Neuronal stem cell (in vitro differentiated cells): Measurements from ENCODE around the gene PIAS4.

ENCODE experiments used
- DNase-seq: peaks from one replicate; pipeline ENCODE4 v3.0.0-alpha.2; 2013; ENCODE audit warnings: low spot score
- H2AFZ ChIP-seq: one replicate; pipeline ENCODE4 v1.6.1; 2013; ENCODE audit warnings: mild to moderate bottlenecking, low read length, inconsistent platforms
- H2AK5ac ChIP-seq: 2 replicates; pipeline ENCODE4 v1.6.1; 2013; ENCODE audit warnings: low read depth, mild to moderate bottlenecking, inconsistent platforms, low read length, moderate library complexity, mixed read lengths
- H2BK120ac ChIP-seq: 2 replicates; pipeline ENCODE4 v1.6.1; 2013; ENCODE audit warnings: low read depth, mild to moderate bottlenecking, inconsistent platforms, low read length, moderate library complexity, mixed read lengths
- H2BK12ac ChIP-seq: one replicate; pipeline ENCODE4 v1.6.1; 2013; ENCODE audit warnings: low read length, inconsistent platforms
- H2BK15ac ChIP-seq: 2 replicates; pipeline ENCODE4 v1.6.1; 2013; ENCODE audit warnings: mild to moderate bottlenecking, low read length, inconsistent platforms, mixed read lengths
- H2BK5ac ChIP-seq: one replicate; pipeline ENCODE4 v1.6.1; 2013; ENCODE audit warnings: inconsistent platforms, mild to moderate bottlenecking, low read length, moderate library complexity
- H3K14ac ChIP-seq: one replicate; pipeline ENCODE4 v1.6.1; 2013; ENCODE audit warnings: low read length, inconsistent platforms
- H3K18ac ChIP-seq: 2 replicates; pipeline ENCODE4 v1.6.1; 2013; ENCODE audit warnings: low read length, inconsistent platforms
- H3K23ac ChIP-seq: 2 replicates; pipeline ENCODE4 v1.6.1; 2013; ENCODE audit warnings: low read depth, mild to moderate bottlenecking, mixed read lengths, low read length, inconsistent platforms; ENCODE audit not compliant: poor library complexity
- H3K27ac ChIP-seq: replicated peaks from 3 replicates; pipeline ENCODE4 v1.5.1; 2013; ENCODE audit warnings: low read length, inconsistent platforms
- H3K27me3 ChIP-seq, 3 experiments: 2 replicates each; pipeline ENCODE4 v1.6.1; 2013; ENCODE audit warnings: low read length in 3 of 3, mild to moderate bottlenecking in 2 of 3, inconsistent platforms in 1 of 3, low read depth in 1 of 3, mixed read lengths in 1 of 3, moderate library complexity in 1 of 3; ENCODE audit not compliant: control insufficient read depth in 3 of 3, insufficient read depth in 3 of 3
- H3K36me3 ChIP-seq, 2 donors: replicated peaks in 1 of 2; 2 replicates each; pipeline ENCODE4 v1.6.1; 2013; ENCODE audit warnings: low read length in 2 of 2; ENCODE audit not compliant: control insufficient read depth in 2 of 2, insufficient read depth in 2 of 2
- H3K4ac ChIP-seq: 2 replicates; pipeline ENCODE4 v1.6.1; 2013; ENCODE audit warnings: inconsistent platforms, mild to moderate bottlenecking, low read length, moderate library complexity
- H3K4me1 ChIP-seq, 2 donors: 1 replicate in 1 of 2; 2 replicates in 1 of 2; pipeline ENCODE4 v1.6.1; 2013; ENCODE audit warnings: low read length in 2 of 2, low read depth in 1 of 2; ENCODE audit not compliant: control insufficient read depth in 2 of 2, insufficient read depth in 1 of 2
- H3K4me2 ChIP-seq: one replicate; pipeline ENCODE4 v1.6.1; 2013; ENCODE audit warnings: mild to moderate bottlenecking, low read length, inconsistent platforms; ENCODE audit not compliant: insufficient read depth, poor library complexity, severe bottlenecking
- H3K4me3 ChIP-seq, 2 donors: 2 replicates each; pipeline ENCODE4 v1.5.1; 2013; ENCODE audit warnings: low read length in 2 of 2, mild to moderate bottlenecking in 2 of 2, inconsistent platforms in 1 of 2, moderate library complexity in 1 of 2
- H3K79me1 ChIP-seq: one replicate; pipeline ENCODE4 v1.6.1; 2013; ENCODE audit warnings: low read depth, mild to moderate bottlenecking, inconsistent platforms, low read length, moderate library complexity
- H3K9ac ChIP-seq: one replicate; pipeline ENCODE4 v1.6.1; 2013; ENCODE audit warnings: mild to moderate bottlenecking, low read depth, low read length, inconsistent platforms; ENCODE audit not compliant: poor library complexity
- H3K9me3 ChIP-seq, 2 donors: replicated peaks in 1 of 2; 2 replicates each; pipeline versions ENCODE3 to v1.6.1; 2013; ENCODE audit warnings: low read length in 2 of 2, mild to moderate bottlenecking in 2 of 2, inconsistent platforms in 1 of 2, low read depth in 1 of 2, mixed read lengths in 1 of 2, moderate library complexity in 1 of 2; ENCODE audit not compliant: control insufficient read depth in 2 of 2, insufficient read depth in 1 of 2
- H4K8ac ChIP-seq: one replicate; pipeline ENCODE4 v1.6.1; 2013; ENCODE audit warnings: low read depth, mild to moderate bottlenecking, inconsistent platforms, low read length, moderate library complexity
- H4K91ac ChIP-seq: one replicate; pipeline ENCODE4 v1.6.1; 2013; ENCODE audit warnings: low read length, low read depth, mild to moderate bottlenecking, inconsistent platforms; ENCODE audit not compliant: poor library complexity
- WGBS, 2 donors: extraction: QIAGEN DNeasy Blood & Tissue Kit; methylation state at CpG; one replicate each; pipeline ENCODE4 v1.1.7; 2013; ENCODE audit warnings: missing lambda C conversion rate in 2 of 2, mixed read lengths in 1 of 2; ENCODE audit not compliant: insufficient read length in 2 of 2, insufficient replicate concordance in 1 of 2; ENCODE audit errors: extremely low coverage in 2 of 2; 5-methylcytosine and 5-hydroxymethylcytosine counted together

The PIAS4 gene

DNA sequence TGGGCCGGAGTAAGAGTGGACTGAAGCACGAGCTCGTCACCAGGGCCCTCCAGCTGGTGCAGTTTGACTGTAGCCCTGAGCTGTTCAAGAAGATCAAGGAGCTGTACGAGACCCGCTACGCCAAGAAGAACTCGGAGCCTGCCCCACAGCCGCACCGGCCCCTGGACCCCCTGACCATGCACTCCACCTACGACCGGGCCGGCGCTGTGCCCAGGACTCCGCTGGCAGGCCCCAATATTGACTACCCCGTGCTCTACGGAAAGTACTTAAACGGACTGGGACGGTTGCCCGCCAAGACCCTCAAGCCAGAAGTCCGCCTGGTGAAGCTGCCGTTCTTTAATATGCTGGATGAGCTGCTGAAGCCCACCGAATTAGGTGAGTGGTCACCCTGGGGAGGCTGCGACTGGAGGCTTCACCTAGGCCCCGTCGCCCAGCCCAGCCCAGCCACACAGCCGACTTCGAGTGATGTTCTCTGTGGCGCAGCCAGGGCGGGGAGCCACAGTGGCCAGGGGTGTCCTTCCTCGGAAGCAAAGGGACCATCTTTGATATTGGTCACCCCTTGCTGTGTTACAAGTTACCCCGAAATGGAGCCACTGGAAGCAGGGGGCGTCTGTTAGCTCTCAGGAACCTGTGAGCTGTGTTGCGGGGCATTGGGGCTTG, 5.6 kb downstream of the PIAS4 start:
- Histone ChIP-seq H2BK12ac (no peak overlapping the region), H3K4me2 (no peak overlapping the region), H2AK5ac (no peak overlapping the region), H3K9me3 (no peaks in the 10 kb centered on the region), H3K36me3 (peaks cover 32 to 72% of the 10 kb centered on the region in 2 donors), H2BK5ac (no peak overlapping the region), H3K4me1 (peaks cover 7 to 12% of the 10 kb centered on the region in 2 donors), H4K91ac (no peak overlapping the region), H3K4me3 (no peak overlapping the region), H3K18ac (no peak overlapping the region), H2AFZ (no peak overlapping the region), H3K27ac (no peak overlapping the region), H2BK120ac (no peak overlapping the region), H3K4ac (no peak overlapping the region), H3K23ac (no peak overlapping the region), H4K8ac (no peak overlapping the region), H3K9ac (no peak overlapping the region), H3K79me1 (peaks cover 53% of the 10 kb centered on the region), H3K27me3 (no peaks in the 10 kb centered on the region), H3K14ac (no peak overlapping the region), H2BK15ac (no peak overlapping the region)
- no CpG with 5 or more reads among the region's 33 CpGs for WGBS, 2 donors
- no peak for DNase-seq

DNA sequence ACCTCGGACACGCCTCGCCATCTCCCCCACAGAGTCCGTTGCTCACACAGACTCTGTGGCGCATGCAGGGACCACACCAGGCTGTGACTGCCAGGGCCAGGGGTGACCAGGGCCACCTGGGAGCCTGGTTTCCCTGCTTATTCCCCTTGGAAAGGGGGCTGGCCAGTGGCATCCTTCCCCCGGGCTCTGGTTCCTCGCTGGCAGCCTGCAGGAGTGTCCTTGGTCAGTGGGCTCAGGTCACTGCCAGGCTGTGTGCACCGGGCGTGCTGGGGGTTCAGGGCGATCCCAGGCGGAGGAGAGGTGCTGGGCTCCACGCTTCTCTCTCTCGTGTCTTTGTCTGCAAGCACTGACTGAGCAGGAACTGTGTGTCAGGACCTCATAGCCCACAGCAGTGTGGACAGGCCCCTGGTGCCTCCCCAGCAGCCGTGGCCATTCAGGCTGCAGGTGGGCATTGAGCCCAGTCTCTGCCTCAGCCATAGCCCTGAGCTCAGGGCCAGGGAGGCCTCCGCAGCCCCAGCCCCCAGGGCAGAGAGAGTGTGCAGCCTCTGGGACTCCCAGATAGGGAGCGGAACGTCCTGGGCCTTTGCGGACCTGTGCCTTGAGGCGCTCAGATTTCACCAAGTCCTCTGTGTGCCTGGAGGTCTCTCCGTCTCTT, 6.5 kb downstream of the PIAS4 start:
- Histone ChIP-seq H2BK15ac (no peak overlapping the region), H3K79me1 (peaks cover 60% of the 10 kb centered on the region), H2AFZ (no peak overlapping the region), H3K27ac (no peak overlapping the region), H4K91ac (no peak overlapping the region), H3K14ac (peak overlapping the region; percentile 38), H3K4ac (no peak overlapping the region), H2BK12ac (peak overlapping the region; percentile 84), H3K4me2 (no peak overlapping the region), H3K9me3 (no peaks in the 10 kb centered on the region), H3K27me3 (no peaks in the 10 kb centered on the region), H3K9ac (peak overlapping the region; percentile 63), H3K4me1 (peaks cover 2 to 6% of the 10 kb centered on the region in 2 donors), H3K36me3 (peaks cover 35 to 79% of the 10 kb centered on the region in 2 donors), H3K4me3 (no peak overlapping the region), H3K18ac (no peak overlapping the region), H2BK120ac (no peak overlapping the region), H2AK5ac (no peak overlapping the region), H3K23ac (peak overlapping the region; percentile 55), H4K8ac (no peak overlapping the region), H2BK5ac (peak overlapping the region; percentile 82)
- WGBS, 2 donors, result no CpG with 5 or more reads among the region's 20 CpGs
- no peak for DNase-seq

DNA sequence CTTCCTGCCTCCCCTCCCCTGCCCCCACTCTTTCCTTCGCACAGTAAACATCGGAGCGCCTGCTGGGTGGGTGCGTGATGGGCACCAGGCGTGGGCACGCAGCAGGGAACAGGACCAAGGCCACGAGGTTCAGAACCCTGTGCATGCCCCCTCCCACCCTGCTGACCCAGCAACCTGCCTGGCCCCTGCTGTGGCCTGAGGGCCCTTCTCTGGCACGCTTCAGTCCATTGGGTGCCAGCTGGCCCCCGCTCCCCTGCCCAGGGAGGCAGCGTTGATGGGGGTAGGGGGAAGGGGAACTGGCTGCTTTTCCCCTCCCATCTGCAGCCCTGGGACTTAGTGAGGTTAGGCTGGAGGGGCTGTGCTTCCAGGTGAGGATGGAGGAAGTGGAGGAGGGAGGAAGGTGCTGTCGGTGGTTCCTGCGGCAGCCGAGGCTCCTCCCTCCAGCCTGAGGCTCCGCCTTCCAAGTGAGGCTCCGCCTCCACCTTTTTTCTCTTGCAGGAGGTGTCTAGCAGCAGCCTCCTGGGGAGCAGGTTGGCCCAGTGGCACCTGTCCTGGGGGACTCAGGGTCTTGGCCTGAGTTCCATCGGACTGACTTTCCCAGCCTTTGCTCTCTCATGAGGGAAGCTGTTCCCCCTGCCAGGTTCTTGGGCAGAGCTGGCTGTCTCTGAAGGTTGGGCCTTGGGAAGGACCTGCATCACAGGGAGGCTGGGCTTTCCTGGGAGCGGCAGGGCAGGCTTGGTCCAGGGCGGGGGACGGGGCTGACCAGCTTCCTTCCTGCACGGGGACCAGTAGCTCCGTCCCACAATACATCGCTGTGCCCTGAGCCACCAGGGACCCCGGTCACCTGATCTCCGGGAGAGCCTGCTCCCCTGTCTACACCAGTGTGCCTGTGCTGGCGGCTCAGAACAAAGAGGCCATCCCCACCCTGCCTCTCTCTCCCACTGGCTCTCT, 7.3 kb downstream of the PIAS4 start:
- Histone ChIP-seq H3K27me3 (no peaks in the 10 kb centered on the region), H4K8ac (no peak overlapping the region), H3K79me1 (peaks cover 58% of the 10 kb centered on the region), H3K23ac (no peak overlapping the region), H3K36me3 (peaks cover 35 to 84% of the 10 kb centered on the region in 2 donors), H3K18ac (no peak overlapping the region), H2AFZ (no peak overlapping the region), H2BK15ac (no peak overlapping the region), H2BK12ac (no peak overlapping the region), H3K4me2 (no peak overlapping the region), H3K4me1 (no peaks in the 10 kb centered on the region), H3K4me3 (no peak overlapping the region), H2BK120ac (no peak overlapping the region), H2BK5ac (peak overlapping the region; percentile 82), H3K27ac (no peak overlapping the region), H4K91ac (no peak overlapping the region), H3K14ac (no peak overlapping the region), H2AK5ac (no peak overlapping the region), H3K9ac (peak overlapping the region; percentile 63), H3K9me3 (no peaks in the 10 kb centered on the region), H3K4ac (no peak overlapping the region)
- DNase-seq, result no peak
- no CpG with 5 or more reads among the region's 25 CpGs for WGBS, 2 donors
